GM18511 (cell line): ENCODE data around the gene ZNF862.

Source experiments
- ATAC-seq: cut with Tn5 transposase; IDR thresholded peaks from one replicate; pipeline ENCODE4 v1.9.1; 2021; ENCODE audit warnings: mild to moderate bottlenecking, moderate library complexity; ENCODE audit not compliant: unreplicated experiment

The ZNF862 gene

DNA sequence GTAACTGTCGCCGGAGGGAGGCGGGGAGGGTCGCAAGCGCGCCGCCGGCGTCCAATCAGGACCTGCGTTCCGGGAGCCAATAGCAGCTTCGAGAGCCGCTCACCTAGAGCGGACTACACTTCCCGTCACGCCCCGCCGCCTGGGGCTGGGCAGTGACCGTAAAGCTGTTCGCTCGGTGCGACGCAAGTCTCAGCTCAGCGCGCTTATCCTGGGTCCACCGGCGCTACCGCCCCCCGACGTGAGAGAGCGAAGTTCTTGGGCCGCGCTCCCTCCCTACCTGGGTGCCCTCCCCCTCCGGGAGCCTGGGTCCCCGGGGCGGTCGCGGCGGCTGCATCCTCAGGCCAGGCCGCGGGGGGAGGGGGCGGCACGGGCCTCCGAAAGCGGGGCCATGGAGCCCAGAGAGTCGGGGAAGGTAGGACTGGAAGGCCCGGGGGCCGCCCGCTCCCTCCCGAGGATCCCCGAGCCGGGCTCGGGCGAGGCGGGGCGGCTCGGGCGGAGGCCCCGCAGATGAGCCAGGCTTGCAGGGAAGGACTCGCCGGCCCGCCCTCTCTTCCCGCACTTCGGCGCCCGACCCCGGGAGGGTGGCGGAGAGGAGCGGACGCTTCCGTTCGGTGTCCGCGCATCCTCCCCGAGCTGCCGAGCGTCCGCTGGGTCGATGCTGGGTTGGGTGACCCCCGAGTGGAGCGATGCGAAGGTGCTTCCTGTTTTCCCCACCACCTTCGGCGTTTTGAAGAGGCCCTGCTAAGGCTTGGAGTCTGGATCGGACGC lies at the start of gene ZNF862:
Gene ZNF862 (plus strand): TSS at position 152 of the 768 bp plus-strand sequence. CDS start 237 bp downstream, at position 389.
- ATAC-seq, result peak; percentile 98

DNA sequence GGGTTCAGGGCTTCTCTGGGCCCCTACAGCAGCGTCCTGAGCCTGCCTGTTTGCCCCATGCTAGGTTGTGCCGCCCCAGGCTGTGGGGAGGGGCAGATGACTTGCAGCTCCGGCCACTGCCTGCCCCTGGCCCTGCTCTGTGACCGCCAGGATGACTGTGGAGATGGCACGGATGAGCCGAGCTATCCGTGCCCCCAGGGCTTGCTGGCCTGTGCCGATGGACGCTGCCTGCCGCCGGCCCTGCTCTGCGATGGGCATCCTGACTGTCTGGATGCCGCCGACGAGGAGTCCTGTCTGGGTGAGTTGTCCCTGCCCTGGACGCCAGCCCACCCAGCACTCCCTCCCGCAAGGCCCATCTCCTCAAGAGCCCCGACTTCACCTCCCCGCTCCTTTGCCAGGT lies 49.1 kb upstream of the ZNF862 start:
- no peak for ATAC-seq

DNA sequence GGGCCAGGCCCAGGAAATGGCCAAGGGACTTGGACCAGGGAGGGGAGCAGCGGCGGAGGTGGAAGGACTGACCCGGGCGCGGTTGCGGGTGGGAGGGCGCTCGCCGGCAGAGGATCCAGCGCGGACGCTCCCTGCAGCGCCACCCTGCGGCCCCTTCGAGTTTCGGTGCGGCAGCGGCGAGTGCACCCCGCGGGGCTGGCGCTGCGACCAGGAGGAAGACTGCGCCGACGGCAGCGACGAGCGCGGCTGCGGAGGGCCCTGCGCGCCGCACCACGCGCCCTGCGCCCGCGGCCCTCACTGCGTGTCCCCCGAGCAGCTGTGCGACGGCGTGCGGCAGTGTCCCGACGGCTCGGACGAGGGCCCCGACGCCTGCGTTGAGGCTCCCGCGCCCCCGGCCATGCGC lies 48.0 kb upstream of the ZNF862 start:
- no peak for ATAC-seq

DNA sequence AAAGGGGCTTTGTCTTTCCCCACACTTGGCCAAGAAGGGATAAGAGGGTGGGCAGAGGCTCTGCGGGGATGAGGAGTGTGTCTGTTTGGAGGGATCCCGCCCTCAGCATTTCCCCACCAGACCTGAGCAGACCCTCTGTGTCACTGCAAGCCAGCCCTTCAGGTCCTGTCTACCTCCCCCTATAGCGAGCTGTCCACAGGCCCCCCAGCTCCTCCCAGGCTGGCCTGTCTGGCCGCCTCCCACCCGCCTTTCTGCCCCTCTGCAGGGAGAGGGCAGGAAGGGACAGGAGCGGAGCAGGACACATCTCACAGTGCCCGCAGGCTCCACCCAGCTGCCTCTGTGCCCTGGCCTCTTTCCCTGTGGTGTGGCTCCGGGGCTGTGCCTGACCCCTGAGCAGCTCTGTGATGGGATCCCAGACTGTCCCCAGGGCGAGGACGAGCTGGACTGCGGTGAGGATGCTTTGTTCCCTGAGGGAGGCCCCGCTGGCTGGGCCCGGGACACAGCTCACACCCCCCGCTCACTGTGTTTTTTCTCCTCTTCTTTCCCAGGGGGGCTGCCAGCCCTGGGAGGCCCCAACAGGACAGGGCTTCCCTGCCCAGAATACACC lies 47.3 kb upstream of the ZNF862 start:
- ATAC-seq, result no peak

DNA sequence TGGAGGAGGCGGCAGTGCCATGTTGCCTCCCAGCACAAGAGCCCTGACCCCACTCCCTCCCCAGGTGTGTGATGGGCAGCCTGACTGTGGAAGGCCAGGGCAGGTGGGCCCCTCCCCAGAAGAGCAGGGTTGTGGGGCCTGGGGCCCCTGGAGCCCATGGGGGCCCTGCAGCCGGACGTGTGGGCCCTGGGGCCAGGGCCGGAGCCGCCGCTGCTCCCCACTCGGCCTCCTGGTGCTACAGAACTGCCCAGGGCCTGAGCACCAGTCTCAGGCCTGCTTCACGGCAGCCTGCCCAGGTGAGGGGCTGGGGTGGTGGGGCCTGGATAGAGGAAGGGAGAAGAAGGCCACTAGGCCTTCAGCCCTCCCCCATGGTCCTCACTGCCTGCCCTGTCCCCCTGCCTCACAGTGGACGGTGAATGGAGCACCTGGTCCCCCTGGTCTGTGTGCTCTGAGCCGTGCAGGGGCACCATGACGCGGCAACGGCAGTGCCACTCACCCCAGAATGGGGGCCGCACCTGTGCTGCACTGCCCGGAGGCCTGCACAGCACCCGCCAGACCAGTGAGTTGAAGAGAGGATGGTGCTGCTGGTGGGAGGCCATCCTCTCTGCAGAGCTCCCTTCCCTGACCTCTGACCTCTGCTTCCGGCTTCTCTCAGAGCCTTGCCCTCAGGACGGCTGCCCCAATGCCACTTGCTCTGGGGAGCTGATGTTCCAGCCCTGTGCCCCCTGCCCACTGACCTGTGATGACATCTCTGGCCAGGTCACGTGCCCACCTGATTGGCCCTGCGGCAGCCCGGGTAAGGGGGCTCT lies 46.6 kb upstream of the ZNF862 start:
- no peak for ATAC-seq

DNA sequence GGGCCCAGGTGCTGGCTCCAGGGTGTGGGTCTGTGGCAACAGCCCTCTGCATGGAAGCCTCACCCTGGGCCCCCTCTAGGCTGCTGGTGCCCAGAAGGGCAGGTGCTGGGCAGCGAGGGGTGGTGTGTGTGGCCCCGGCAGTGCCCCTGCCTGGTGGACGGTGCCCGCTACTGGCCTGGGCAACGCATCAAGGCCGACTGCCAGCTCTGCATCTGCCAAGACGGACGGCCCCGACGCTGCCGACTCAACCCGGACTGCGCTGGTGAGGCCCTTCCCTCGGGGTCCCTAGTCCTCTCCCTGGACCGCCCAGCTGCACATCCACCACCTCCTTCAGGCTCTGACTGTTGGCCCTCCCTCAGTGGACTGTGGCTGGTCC lies 46.0 kb upstream of the ZNF862 start:
- ATAC-seq, result no peak

DNA sequence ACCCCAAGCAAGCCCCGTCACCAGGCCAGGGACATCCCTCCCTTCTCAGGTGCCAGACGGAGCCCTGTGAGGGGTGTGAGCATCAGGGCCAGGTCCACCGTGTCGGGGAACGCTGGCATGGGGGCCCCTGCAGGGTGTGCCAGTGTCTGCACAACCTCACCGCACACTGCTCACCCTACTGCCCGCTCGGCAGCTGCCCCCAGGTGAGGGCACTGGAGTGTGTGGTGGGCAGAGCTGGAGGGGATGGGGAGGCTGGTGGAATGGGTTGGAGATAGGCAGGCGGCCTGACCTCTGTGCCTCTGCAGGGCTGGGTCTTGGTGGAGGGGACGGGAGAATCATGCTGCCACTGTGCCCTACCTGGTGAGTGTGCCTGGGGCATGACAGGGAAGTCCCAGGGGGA lies 44.9 kb upstream of the ZNF862 start:
- ATAC-seq, result no peak

DNA sequence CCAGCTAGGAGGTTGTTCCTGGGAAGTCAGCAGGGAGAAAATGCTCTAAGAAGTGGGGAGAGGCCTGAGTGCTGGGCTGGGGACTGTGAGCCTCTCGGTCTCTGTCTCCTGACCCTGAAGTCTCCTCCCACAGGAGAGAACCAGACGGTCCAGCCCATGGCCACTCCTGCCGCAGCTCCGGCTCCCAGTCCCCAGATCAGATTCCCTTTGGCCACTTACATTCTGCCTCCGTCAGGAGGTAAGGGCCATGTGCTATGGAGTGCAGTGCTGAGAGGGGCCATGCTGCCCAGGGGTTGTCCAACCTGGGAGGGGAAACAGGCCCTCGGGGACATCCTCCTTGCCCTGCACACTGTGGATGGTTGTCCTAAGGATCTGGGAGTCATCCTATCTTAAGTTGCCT lies 43.5 kb upstream of the ZNF862 start:
- no peak for ATAC-seq

DNA sequence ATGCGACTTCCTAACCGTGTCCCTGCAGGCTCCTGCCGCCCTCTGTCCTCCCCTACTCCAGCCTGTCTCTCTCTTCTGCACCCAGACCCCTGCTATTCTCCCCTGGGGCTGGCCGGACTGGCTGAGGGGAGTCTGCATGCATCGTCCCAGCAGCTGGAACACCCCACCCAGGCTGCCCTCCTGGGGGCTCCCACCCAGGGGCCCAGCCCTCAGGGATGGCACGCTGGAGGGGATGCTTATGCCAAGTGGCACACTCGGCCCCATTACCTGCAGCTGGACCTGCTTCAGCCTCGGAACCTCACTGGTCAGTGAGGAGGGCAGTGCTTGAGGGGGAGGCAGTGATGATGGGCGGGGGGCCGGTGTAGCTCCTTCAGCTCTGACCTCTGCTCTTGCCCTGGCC lies 43.0 kb upstream of the ZNF862 start:
- no peak for ATAC-seq

DNA sequence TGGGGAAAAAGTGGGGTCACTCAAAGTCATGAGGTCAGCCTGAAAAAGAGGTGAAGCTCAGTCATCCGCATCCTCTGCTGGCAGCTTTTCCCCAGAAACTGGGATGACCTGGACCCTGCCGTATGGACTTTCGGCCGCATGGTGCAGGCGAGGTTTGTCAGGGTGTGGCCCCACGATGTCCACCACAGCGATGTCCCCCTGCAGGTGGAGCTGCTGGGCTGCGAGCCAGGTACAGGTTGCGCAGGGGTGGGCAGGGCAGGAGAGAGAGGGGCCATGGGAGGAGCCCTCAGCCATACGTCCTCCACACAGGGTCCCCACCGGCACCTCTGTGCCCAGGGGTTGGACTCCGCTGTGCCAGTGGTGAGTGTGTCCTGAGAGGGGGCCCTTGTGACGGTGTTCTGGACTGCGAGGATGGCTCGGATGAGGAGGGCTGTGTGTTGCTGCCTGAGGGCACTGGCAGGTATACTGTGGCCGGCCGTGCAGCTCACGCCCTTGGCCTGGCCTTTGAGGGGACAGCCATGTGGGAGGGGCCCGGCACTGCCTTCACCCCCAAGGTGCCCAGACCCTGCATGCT lies 41.8 kb upstream of the ZNF862 start:
- ATAC-seq, result no peak

DNA sequence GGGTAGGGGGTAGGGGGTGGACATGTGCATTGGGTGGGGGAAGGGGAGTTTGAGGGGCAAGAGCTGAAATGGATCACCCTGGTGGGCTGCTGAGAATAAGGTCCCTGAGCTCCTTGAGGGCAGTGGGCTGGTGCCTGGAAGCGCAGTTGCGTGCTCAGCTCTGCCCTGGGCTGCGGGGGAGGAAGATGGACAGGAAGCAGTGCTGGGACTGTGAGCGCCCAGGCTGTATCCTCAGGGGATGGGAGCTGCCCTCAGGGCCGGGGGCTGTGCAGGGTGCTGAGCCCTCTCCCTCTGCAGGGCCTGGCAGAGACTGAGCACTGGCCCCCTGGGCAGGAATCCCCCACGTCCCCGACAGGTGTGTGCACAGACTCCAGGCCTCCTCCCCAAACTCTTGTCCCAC lies 40.4 kb upstream of the ZNF862 start:
- ATAC-seq, result no peak

DNA sequence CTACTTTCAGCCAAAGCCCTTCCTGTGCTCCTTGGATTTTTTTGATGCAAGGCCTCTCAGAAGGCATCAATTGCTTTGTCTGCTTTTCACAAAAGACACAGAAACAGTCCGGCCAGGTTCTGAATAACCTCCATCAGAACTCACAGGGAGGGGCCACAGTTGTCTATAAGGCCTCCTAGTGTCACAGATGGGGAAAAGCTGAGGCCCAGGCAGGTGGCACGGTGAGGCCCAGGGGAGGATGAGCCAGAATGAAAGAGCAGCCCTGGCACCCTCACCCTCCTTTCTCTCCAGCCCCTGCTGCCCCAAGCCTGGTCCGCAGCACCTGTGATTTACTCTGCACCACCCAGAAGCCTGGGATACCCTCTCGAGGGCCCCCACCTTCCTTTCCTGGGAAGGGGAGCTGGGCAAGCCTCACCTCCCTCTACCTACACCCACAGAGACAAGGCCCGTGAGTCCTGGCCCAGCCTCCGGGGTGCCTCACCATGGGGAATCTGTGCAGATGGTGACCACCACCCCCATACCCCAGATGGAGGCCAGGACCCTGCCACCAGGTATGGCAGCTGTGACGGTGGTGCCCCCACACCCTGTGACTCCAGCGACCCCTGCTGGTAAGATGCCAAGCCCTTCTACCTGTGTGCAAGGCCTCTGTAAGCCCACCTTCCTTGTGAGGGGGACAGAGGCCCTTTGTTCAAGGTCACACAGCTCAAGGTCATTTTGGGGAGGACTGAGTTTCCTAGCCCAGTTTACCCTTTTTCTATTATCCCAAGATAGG lies 38.6 kb upstream of the ZNF862 start:
- ATAC-seq, result no peak

DNA sequence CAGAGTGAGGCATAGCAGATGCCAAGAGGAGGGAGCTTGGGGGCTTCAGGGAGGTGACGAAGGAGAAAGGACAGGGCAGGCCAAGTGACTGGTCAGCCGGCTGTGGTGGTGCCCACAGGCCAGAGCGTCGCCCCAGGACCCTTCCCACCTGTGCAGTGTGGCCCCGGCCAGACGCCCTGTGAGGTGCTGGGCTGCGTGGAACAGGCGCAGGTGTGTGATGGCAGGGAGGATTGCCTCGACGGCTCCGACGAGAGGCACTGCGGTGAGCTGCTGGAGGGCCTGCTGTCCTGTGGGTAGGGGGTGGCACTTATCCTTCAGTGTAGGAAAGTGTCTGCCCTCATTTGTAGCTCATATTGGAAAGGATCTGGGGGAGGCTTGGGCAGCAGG lies 38.0 kb upstream of the ZNF862 start:
- no peak for ATAC-seq

DNA sequence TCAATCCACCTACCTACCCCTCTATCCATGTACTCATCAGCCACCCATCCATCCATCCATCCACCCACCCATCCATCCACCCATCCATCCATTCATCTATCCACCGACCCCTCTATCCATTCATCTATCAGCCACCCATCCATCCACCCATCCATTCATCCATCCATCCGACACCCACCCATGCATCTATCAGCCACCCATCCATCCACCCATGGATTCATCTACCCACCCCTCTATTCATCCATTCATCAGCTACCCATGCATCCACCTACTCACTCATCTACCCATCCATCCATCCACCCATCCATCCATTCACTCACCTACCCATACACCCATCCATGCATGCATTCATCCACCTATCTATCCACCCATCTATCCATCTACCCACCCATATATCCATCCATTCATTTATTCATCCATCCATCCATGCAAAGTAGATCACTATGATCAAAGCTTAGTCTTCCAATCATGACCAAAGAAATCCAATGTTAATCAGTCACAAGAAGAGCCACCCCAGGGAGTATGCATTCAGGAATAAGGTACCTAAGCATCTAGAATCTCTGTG lies 37.1 kb upstream of the ZNF862 start:
- no peak for ATAC-seq

DNA sequence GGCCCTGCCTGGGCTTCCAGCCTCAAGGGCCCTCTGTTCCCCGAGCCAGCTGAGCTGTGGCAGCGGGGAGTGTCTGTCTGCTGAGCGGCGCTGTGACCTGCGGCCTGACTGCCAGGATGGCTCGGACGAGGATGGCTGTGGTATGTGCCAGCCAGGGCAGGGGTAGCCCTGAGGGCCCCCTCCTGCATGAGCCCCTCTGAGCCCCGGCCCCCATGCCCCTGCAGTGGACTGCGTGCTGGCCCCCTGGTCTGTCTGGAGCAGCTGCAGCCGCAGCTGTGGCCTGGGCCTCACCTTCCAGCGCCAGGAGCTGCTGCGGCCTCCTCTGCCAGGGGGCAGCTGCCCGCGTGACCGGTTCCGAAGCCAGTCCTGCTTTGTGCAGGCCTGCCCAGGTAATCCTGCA lies 36.4 kb upstream of the ZNF862 start:
- no peak for ATAC-seq

DNA sequence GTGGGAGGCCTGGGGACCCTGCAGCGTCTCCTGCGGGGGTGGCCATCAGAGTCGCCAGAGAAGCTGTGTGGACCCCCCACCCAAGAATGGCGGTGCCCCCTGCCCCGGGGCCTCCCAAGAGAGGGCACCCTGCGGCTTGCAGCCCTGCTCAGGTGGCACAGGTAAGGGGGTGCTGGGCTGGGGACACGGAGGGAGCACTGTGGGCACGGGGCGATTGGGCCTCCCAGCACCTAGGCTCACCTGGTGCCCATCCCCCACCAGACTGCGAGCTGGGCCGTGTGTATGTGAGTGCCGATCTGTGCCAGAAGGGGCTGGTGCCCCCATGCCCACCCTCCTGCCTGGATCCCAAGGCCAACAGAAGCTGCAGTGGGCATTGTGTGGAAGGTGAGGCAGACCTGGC lies 35.2 kb upstream of the ZNF862 start:
- ATAC-seq, result no peak

DNA sequence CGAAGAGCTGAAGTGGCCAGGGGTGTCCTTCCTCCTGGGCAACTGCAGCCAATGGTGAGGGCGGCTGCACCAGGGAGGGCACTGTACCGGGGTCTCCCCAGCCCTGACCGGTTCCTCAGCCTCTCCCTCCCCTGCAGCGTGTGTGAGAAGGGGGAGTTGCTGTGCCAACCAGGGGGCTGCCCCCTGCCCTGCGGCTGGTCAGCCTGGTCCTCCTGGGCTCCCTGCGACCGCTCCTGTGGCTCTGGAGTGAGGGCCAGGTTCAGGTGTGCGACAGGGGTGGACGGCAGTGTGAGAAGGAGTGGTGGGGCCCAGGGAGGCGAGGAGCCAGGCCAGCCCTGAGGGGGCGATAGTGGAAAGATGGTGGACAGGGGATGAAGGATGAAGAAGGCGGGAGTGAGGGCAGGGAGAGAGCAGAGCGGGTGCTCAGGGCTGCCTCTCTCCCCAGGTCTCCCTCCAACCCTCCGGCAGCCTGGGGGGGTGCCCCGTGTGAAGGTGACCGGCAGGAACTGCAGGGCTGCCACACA lies 34.6 kb upstream of the ZNF862 start:
- no peak for ATAC-seq

DNA sequence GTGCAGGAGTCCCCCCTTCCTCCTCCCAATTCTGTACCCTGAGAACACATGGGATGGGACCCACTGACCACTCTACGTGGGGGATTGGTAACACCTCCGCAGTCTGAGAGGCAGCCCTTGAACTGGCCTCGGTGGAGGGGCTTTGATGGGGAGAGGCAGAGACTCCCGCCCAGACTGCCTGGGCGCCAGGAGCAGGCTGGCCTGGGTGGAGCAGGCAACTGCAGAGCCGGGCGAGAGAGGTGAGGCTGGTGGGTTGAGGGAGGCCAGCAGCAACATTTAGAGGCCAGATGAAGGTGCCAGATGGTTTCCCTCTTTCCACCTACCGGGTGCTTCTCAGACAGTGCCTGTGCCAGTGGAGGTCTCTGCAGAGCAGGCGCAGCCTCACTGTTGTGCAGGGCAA lies 34.1 kb upstream of the ZNF862 start:
- ATAC-seq, result no peak

DNA sequence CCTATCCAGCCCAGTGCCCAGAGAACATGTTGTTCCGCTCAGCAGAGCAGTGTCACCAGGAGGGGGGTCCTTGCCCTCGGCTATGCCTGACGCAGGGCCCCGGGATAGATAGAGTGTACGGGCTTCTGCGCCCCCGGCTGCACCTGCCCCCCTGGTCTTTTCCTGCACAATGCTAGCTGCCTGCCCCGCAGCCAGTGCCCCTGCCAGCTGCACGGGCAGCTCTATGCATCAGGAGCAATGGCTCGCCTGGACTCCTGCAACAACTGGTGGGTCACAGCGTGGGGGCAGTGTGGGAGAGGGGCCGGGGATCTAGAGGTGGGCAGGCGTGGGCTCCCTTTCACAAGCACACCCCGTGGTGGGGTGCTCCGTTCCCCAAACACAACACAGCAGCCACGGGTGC lies 31.4 kb upstream of the ZNF862 start:
- ATAC-seq, result no peak

DNA sequence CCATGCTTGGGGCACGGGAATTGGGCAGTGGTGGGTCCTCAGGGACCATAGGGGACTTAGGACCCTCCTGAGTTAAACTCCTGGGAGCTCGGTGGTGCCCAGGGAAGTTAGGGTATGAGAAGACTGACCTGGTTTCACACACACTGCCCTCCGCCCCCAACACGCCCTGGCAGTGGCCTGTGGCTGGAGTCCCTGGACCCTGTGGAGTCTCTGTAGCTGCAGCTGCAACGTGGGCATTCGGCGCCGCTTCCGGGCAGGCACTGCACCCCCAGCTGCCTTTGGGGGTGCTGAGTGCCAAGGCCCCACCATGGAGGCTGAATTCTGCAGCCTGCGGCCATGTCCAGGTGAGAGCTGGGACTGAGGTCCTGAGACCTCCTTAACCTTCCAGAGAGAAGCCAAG lies 29.9 kb upstream of the ZNF862 start:
- ATAC-seq, result no peak
